Liver (tissue), 9 donors: Measurements from ENCODE around the gene DNM2. TPM values are rescaled to one million over a fixed set of nuclear protein-coding genes. Genes with fewer than 3 reads are reported as not detected.
A peak's percentile ranks its signal among the peaks of the same experiment; 100 is the strongest.

ENCODE experiments used
- DNase-seq: peaks from one replicate; pipeline ENCODE4 v3.0.0-alpha.2; 2017; ENCODE audit warnings: low spot score
- H3K27ac ChIP-seq, 2 donors: one replicate each; pipeline ENCODE4 v1.7.0; 2013; ENCODE audit warnings: inconsistent platforms in 2 of 2, low read length in 2 of 2, control low read depth in 1 of 2, low read depth in 1 of 2, mild to moderate bottlenecking in 1 of 2
- H3K27me3 ChIP-seq, 4 donors: one replicate each; pipeline versions ENCODE4 v1.6.1 to v1.7.0; 2013; ENCODE audit warnings: low read length in 3 of 4, inconsistent platforms in 1 of 4, mild to moderate bottlenecking in 1 of 4, moderate library complexity in 1 of 4; ENCODE audit not compliant: control insufficient read depth in 4 of 4, insufficient read depth in 4 of 4
- H3K36me3 ChIP-seq, 4 donors: one replicate each; pipeline versions ENCODE4 v1.6.1 to v1.7.0; 2013; ENCODE audit warnings: low read length in 3 of 4, mild to moderate bottlenecking in 3 of 4, low read depth in 1 of 4, moderate library complexity in 1 of 4; ENCODE audit not compliant: control insufficient read depth in 4 of 4, insufficient read depth in 3 of 4
- H3K4me1 ChIP-seq, 4 donors: one replicate each; pipeline versions ENCODE4 v1.6.1 to v1.7.0; 2013; ENCODE audit warnings: low read length in 3 of 4, mild to moderate bottlenecking in 3 of 4, moderate library complexity in 1 of 4; ENCODE audit not compliant: control insufficient read depth in 4 of 4, insufficient read depth in 4 of 4
- H3K4me3 ChIP-seq, 3 donors: one replicate each; pipeline versions ENCODE4 v1.6.1 to v1.7.0; 2013; ENCODE audit warnings: low read length in 3 of 3, control low read depth in 1 of 3, low read depth in 1 of 3, mild to moderate bottlenecking in 1 of 3
- H3K9ac ChIP-seq, 2 donors: one replicate each; pipeline ENCODE4 v1.7.0; 2013; ENCODE audit warnings: low read length in 2 of 2, mild to moderate bottlenecking in 2 of 2, moderate library complexity in 2 of 2, control low read depth in 1 of 2, low read depth in 1 of 2
- H3K9me3 ChIP-seq, 4 donors: one replicate each; pipeline versions ENCODE4 v1.6.1 to v1.7.0; 2013; ENCODE audit warnings: low read length in 3 of 4; ENCODE audit not compliant: control insufficient read depth in 4 of 4
- ATF3 ChIP-seq: IDR thresholded peaks from 2 replicates; pipeline ENCODE4 v1.6.1; 2016; ENCODE audit warnings: antibody characterized with exemption
- CTCF ChIP-seq: fragments of 150-350 bp; IDR thresholded peaks from 2 replicates; pipeline ENCODE4 v1.5.1; 2017; ENCODE audit warnings: improper control_type of control experiment, low read depth, low read length; ENCODE audit not compliant: missing input control
- EGR1 ChIP-seq, 2 donors: IDR thresholded peaks; 2 replicates each; pipeline ENCODE4 v1.6.1; 2016 to 2018; ENCODE audit warnings: antibody characterized with exemption in 2 of 2, low read depth in 2 of 2
- FOXA2 ChIP-seq: IDR thresholded peaks from 2 replicates; pipeline ENCODE4 v1.6.1; 2016; ENCODE audit warnings: antibody characterized with exemption
- HNF4A ChIP-seq, 2 donors: conservative IDR thresholded peaks; 2 replicates each; pipeline ENCODE4 v1.6.1; 2016; ENCODE audit warnings: antibody characterized with exemption in 2 of 2, mild to moderate bottlenecking in 2 of 2
- HNF4G ChIP-seq: IDR thresholded peaks from 2 replicates; pipeline ENCODE4 v1.6.1; 2016; ENCODE audit warnings: antibody characterized with exemption
- JUND ChIP-seq, 2 donors: IDR thresholded peaks; 2 replicates each; pipeline ENCODE4 v1.6.1; 2016; ENCODE audit warnings: antibody characterized with exemption in 2 of 2
- MAX ChIP-seq: IDR thresholded peaks from 2 replicates; pipeline ENCODE4 v1.6.1; 2016; ENCODE audit warnings: antibody characterized with exemption
- NR2F2 ChIP-seq: IDR thresholded peaks from 2 replicates; pipeline ENCODE4 v1.6.1; 2016; ENCODE audit warnings: antibody characterized with exemption
- RAD21 ChIP-seq, 2 donors: IDR thresholded peaks; 2 replicates each; pipeline ENCODE4 v1.6.1; 2016; ENCODE audit warnings: antibody characterized with exemption in 2 of 2, mild to moderate bottlenecking in 2 of 2
- RXRA ChIP-seq, 2 donors: IDR thresholded peaks; 2 replicates each; pipeline ENCODE4 v1.6.1; 2017 to 2018; ENCODE audit warnings: antibody characterized with exemption in 2 of 2, mild to moderate bottlenecking in 1 of 2
- SP1 ChIP-seq: IDR thresholded peaks from 2 replicates; pipeline ENCODE4 v1.6.1; 2018; ENCODE audit warnings: antibody characterized with exemption, mild to moderate bottlenecking
- TAF1 ChIP-seq: conservative IDR thresholded peaks from 2 replicates; pipeline ENCODE4 v1.6.1; 2016; ENCODE audit warnings: antibody characterized with exemption, mild to moderate bottlenecking
- WGBS: extraction: QIAGEN DNeasy Blood & Tissue Kit; methylation state at CpG from one replicate; pipeline ENCODE4 v1.1.7; 2013; 5-methylcytosine and 5-hydroxymethylcytosine counted together
- polyA plus RNA-seq, 2 donors: library from polyadenylated mRNA; stranded (reverse) in 1 of 2; unstranded in 1 of 2; fragments of 200-250 nt in 1 of 2; fragments of >200 nt in 1 of 2; fragmentation: Nextera tagmentation in 1 of 2; extraction: Ambion mirVana in 1 of 2; gene quantifications; one replicate each; pipeline versions ENCODE4 v1.2.1 to v1.2.3, GENCODE V29; 2013 to 2015
- total RNA-seq, 2 donors: library from RNA; depleted of rRNA; stranded (reverse); fragments of >200 nt; gene quantifications; one replicate each; pipeline ENCODE4 v1.2.3, GENCODE V29; 2014
- donor health status: healthy.
- donor health status: healthy.
- donor health status: healthy.
- donor health status: healthy.
- donor health status: healthy.

Gene DNM2
- total and polyA plus RNA-seq, 4 donors, result 23.1 to 95.1 (median 59.1) TPM

- peaks cover 0 to 6% (median 3%) of the 10 kb centered on the region in 4 donors for H3K36me3 ChIP-seq
- peaks cover 38 to 68% (median 63%) of the 10 kb centered on the region in 4 donors for H3K4me1 ChIP-seq
- no peaks in the 10 kb centered on the region for H3K9me3 ChIP-seq
- DNase-seq, result no peak
- WGBS, result 75% methylated on average over 11 of the region's 11 CpGs
- H3K27me3 ChIP-seq, result no peaks in the 10 kb centered on the region
- no peak overlapping the region for H3K9ac ChIP-seq
- TF ChIP-seq ATF3 (no peak), TAF1 (no peak), CTCF (no peak), HNF4A (conservative IDR thresholded peaks at IDR 0.05) (no peak), JUND (IDR thresholded peaks at IDR 0.05) (no peak), RXRA (IDR thresholded peaks at IDR 0.05) (no peak)
- H3K4me3 ChIP-seq, result no peak overlapping the region
- peak overlapping the region; percentile 13 to 69 for H3K27ac ChIP-seq
These were observed 50.5 kb downstream of the DNM2 start for GRCh38 chr19:10768369-10768768.

GRCh38 chr19:10768936-10769335 is 51.1 kb downstream of the DNM2 start:
- peaks cover 34 to 62% (median 58%) of the 10 kb centered on the region in 4 donors for H3K4me1 ChIP-seq
- H3K9ac ChIP-seq, result no peak overlapping the region

GRCh38 chr19:10769533-10770491 is 51.9 kb downstream of the DNM2 start:
- no peak for TF ChIP-seq FOXA2
- TF ChIP-seq CTCF, result peak; percentile 41
- TF ChIP-seq HNF4A (conservative IDR thresholded peaks at IDR 0.05), result peak; percentile 28 to 39
- peak; percentile 24 for TF ChIP-seq NR2F2
- TF ChIP-seq HNF4G, result no peak
- no peak for TF ChIP-seq TAF1
- peak; percentile 71 to 80 for TF ChIP-seq RAD21 (IDR thresholded peaks at IDR 0.05)
- TF ChIP-seq RXRA (IDR thresholded peaks at IDR 0.05), result peak; percentile 57 to 69
- peak; percentile 61 for TF ChIP-seq SP1
- Histone ChIP-seq H3K9me3 (no peaks in the 10 kb centered on the region), H3K4me3 (no peak overlapping the region), H3K4me1 (peaks cover 27 to 54% (median 49%) of the 10 kb centered on the region in 4 donors), H3K9ac (peak overlapping the region in 1 of 2 donors; percentile 62), H3K27me3 (no peaks in the 10 kb centered on the region), H3K27ac (peak overlapping the region; percentile 69 to 79), H3K36me3 (peaks cover 0 to 12% (median 6%) of the 10 kb centered on the region in 4 donors)
- WGBS, result 51% methylated on average over 21 of the region's 21 CpGs
- peak; percentile 67 for DNase-seq

More at GRCh38 chr19:10768936-10769335, 51.1 kb downstream of the DNM2 start:
- H3K9me3 ChIP-seq, result no peaks in the 10 kb centered on the region
- no peaks in the 10 kb centered on the region for H3K27me3 ChIP-seq
- no peak overlapping the region for H3K4me3 ChIP-seq
- H3K27ac ChIP-seq, result peak overlapping the region; percentile 69 to 79
- DNase-seq, result no peak
- H3K36me3 ChIP-seq, result peaks cover 0 to 9% (median 4%) of the 10 kb centered on the region in 4 donors
- TF ChIP-seq HNF4A (conservative IDR thresholded peaks at IDR 0.05) (no peak), RAD21 (IDR thresholded peaks at IDR 0.05) (no peak), NR2F2 (no peak), JUND (IDR thresholded peaks at IDR 0.05) (no peak), MAX (no peak), RXRA (IDR thresholded peaks at IDR 0.05) (no peak), EGR1 (IDR thresholded peaks at IDR 0.05; ENCODE audit: low read depth in 2 of 2) (no peak)
- WGBS, result 81% methylated on average over 6 of the region's 6 CpGs
